Measurements from ENCODE around the gene HTRA3.

HTRA3 gene

DNA sequence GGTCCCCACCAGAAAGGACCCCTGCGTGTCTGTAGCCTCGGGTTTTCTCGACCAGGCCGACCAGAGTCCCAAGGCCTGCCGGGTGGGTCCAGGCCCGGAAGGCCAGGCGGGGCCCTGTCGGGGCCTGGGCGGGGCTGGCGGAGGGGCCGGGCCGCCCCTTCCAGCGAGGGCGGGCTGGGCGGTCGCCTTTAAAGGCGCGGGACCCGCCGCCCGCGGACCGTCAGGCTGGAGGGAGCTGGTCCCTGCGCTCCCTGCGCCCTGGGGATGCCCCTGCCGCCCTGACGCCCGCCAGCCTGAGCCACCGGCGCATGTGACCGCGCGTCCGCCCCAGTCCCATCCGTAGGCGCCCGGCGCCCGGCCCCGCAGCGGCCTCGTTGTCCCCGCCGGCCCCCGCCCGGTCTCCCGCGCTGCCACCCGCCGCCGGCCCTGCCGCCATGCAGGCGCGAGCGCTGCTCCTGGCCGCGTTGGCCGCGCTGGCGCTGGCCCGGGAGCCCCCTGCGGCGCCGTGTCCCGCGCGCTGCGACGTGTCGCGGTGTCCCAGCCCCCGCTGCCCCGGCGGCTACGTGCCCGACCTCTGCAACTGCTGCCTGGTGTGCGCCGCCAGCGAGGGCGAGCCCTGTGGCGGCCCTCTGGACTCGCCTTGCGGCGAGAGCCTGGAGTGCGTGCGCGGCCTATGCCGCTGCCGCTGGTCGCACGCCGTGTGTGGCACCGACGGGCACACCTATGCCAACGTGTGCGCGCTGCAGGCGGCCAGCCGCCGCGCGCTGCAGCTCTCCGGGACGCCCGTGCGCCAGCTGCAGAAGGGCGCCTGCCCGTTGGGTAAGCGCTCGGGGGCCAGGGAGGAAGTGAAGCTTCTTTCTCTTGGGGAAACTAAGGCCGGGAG, at the start of gene HTRA3:
Gene HTRA3, plus strand, starts transcription at position 220 of the 883 bp plus-strand sequence. Its CDS starts 215 bp downstream, at position 435.
- TF ChIP-seq, protein P1, sequence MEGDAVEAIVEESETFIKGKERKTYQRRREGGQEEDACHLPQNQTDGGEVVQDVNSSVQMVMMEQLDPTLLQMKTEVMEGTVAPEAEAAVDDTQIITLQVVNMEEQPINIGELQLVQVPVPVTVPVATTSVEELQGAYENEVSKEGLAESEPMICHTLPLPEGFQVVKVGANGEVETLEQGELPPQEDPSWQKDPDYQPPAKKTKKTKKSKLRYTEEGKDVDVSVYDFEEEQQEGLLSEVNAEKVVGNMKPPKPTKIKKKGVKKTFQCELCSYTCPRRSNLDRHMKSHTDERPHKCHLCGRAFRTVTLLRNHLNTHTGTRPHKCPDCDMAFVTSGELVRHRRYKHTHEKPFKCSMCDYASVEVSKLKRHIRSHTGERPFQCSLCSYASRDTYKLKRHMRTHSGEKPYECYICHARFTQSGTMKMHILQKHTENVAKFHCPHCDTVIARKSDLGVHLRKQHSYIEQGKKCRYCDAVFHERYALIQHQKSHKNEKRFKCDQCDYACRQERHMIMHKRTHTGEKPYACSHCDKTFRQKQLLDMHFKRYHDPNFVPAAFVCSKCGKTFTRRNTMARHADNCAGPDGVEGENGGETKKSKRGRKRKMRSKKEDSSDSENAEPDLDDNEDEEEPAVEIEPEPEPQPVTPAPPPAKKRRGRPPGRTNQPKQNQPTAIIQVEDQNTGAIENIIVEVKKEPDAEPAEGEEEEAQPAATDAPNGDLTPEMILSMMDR (IDR thresholded peaks at IDR 0.05) = no peak

DNA sequence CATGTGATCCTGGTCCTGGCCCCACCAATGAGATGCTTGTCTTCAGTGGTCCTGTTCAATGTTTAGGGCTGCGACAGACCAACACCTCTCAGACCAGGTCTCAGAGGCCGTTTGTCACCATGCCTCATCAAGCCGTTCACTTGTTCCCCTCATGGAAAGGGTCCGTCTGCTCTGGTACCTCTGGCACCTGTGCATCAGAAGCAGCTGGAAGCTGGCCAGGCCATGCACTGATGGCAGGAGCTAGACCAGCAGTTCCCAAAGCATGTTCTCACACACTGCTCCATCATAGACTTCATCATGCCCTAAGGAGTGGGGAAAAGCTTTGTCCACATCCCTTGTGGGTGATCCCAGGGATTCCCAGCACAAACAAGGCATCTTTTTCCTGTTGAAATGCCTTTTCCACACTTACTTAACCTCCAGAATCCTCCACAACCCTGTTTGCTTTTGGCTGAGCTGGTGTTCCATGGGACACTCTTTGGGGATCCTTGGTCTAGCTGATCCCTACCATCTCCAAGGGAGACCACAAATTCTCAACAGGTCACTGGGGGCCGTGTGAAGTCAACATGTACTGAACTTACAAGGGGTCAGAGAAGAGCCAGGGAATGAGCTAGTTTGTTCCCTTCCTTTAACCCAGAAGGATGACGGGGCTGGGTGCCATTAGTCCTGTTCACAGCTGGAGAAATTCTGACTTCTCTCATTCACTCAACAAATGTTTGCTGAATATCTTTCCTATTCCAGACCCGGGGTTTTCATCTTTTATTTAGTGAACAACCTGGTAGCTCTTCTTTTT, 48.7 kb upstream of the HTRA3 start:
- TF ChIP-seq, protein P1 (IDR thresholded peaks at IDR 0.05) = no peak

DNA sequence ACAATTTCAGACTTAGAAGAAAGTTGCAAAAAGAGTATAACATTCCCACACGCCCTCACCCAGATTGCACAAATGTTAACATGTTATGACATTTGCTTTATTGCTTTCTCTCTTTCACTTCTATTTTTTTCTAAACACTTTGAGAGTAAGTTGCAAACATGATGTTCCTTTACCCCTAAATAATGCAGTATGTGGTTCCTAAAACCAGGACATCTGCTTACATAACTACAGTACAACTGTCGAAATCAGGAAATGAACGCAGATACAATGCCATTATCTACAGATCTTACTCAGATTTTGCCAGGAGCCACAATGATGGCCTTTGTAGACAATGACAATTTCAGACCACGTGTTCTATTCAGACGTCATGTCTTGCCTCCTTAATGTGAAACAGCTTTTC, 48.1 kb upstream of the HTRA3 start:
- TF ChIP-seq, protein P1 (IDR thresholded peaks at IDR 0.05) = no peak

DNA sequence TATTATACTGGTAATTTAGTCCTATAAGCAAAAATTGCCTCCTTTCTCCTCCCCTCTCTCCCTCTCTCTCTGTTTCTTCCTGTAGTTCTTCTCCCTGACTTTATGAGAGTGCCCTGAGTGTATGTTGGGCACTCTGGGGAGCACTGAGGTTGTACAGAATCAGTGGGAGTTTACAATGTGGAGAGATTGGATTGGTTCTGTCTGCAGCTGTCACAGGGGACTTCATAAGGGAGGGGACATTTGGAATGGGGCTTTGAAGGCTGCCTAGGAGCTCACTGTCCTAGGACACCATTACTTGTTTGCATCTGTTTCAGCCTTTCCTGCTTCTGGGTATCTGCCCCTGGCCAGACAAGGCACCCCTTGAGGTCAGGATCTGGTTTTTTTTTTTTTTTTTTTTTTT, 47.6 kb upstream of the HTRA3 start:
- TF ChIP-seq, protein P1 (IDR thresholded peaks at IDR 0.05) = no peak

DNA sequence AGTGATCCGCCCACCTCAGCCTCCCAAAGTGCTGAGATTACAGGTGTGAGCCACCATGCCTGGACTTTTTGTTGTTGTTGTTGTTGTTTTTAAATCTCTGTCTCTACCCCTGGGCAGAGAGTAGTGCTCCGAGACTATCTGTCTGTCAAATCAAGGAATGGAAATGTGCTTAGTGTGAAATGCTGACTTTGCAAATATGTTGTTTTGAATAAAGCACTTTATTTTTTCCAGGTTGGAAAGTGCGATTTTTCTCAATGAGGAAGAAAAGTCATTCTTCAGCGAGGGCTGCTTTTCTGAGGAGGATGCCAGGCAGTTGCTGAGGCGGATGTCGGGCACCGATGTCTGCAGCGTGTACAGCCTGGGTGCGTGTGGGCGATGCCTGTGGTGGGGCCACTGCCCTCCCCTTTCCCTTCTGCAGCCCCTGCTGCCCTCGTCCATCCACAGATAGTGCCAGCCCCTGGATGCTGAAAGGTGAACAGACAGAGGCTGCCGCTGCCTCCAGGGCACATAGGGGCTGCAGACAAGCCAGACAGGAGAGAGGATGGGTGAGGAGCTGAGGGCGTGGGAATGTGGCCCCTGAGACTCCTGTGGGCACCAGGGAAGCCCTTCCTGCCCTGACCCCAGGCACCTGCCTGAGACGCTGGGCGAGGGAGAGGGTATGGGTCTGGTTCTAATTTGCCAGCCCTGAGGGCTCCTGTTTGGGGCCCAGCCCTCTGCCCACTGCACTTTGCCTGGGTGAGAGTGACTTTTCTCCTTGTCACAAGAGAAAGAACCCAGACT, 46.8 kb upstream of the HTRA3 start:
- TF ChIP-seq, protein P1 (IDR thresholded peaks at IDR 0.05) = no peak

DNA sequence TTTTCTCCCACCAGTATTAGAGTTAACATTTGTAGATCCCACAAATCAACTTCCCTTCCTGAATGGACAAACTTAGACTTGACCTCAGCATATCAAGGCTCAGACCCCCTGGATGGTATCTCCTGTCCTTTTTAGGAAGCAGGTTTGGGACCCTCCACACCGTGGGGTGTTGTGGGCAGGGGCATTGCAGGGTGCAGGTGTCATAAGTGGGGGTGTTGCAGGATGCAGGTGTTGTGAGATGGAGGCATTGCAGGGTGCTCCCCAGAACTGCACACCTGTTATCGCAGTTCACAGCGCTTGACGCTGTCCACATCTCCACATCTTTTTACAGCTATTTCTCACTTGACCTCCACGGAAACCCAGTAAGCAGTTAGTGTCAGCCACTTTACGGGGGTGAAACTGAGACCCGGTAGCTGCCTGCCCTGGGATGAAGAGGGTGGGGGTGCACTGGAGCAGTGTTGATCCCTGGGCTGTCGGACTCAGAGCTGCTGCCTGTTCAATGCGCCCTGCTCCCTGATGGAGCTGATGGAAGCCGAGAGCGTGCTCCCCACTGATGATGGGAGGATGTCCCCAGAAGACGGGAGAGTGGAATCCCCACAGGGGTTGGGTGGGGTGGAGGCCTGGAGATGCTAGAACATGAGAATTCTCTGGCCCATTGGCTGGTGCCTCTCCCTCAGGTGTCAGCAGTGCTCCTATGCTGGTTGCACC, 45.1 kb upstream of the HTRA3 start:
- TF ChIP-seq, protein P1 (IDR thresholded peaks at IDR 0.05) = no peak
